Progenitor cell of endocrine pancreas (in vitro differentiated cells): ENCODE measurements around the gene MFAP1. TPM values are rescaled to one million over a fixed set of nuclear protein-coding genes. Genes with fewer than 3 reads are reported as not detected.
A peak's percentile ranks its signal among the peaks of the same experiment; 100 is the strongest.
"Not testable (repeated sequence)": the region's sequence is repeated elsewhere in the genome, so short reads cannot be mapped to it uniquely, and the experiment has no call there.

Experiments used
- DNase-seq: peaks from one replicate; pipeline ENCODE4 v3.0.0; 2021; ENCODE audit warnings: low spot score; ENCODE audit not compliant: unreplicated experiment
- H3K27ac Mint-ChIP-seq: 2 replicates; pipeline ENCODE4 v1.8.0; 2021; ENCODE audit warnings: mild to moderate bottlenecking, moderate library complexity, mixed read lengths
- H3K27me3 Mint-ChIP-seq: 2 replicates; pipeline ENCODE4 v1.8.0; 2021; ENCODE audit warnings: mixed read lengths
- H3K36me3 Mint-ChIP-seq: 2 replicates; pipeline ENCODE4 v1.8.0; 2022; ENCODE audit warnings: mixed read lengths; ENCODE audit not compliant: insufficient read depth
- H3K4me1 Mint-ChIP-seq: 2 replicates; pipeline ENCODE4 v1.8.0; 2021; ENCODE audit warnings: low read depth, mixed read lengths
- H3K4me3 Mint-ChIP-seq: 2 replicates; pipeline ENCODE4 v1.8.0; 2021; ENCODE audit warnings: low read depth, mild to moderate bottlenecking, moderate library complexity, mixed read lengths
- H3K9me3 Mint-ChIP-seq: 2 replicates; pipeline ENCODE4 v1.8.0; 2021; ENCODE audit warnings: low read depth, mixed read lengths
- total RNA-seq: library from RNA; stranded (reverse); gene quantifications from 2 replicates; pipeline ENCODE4 v1.2.1, GENCODE V29; 2021
- TF ChIP-seq, protein P1 (sequence below): fragments of 200-600 bp; sonication (generic); IDR thresholded peaks from one replicate; pipeline ENCODE4 v1.5.0; 2021; ENCODE audit warnings: antibody characterized with exemption, mild to moderate bottlenecking; ENCODE audit not compliant: unreplicated experiment

The MFAP1 gene
- total RNA-seq, 1 donor from 2014 or later, result 37.9 TPM

- peaks cover 5% of the 10 kb centered on the region for H3K36me3 Mint-ChIP-seq
- H3K9me3 Mint-ChIP-seq, result peaks cover 3% of the 10 kb centered on the region
- peak; percentile 48 for DNase-seq
- peaks cover 8% of the 10 kb centered on the region for H3K4me1 Mint-ChIP-seq
- peak within 1 kb of the TSS; percentile 77 for H3K4me3 Mint-ChIP-seq
- TF ChIP-seq, protein P1, sequence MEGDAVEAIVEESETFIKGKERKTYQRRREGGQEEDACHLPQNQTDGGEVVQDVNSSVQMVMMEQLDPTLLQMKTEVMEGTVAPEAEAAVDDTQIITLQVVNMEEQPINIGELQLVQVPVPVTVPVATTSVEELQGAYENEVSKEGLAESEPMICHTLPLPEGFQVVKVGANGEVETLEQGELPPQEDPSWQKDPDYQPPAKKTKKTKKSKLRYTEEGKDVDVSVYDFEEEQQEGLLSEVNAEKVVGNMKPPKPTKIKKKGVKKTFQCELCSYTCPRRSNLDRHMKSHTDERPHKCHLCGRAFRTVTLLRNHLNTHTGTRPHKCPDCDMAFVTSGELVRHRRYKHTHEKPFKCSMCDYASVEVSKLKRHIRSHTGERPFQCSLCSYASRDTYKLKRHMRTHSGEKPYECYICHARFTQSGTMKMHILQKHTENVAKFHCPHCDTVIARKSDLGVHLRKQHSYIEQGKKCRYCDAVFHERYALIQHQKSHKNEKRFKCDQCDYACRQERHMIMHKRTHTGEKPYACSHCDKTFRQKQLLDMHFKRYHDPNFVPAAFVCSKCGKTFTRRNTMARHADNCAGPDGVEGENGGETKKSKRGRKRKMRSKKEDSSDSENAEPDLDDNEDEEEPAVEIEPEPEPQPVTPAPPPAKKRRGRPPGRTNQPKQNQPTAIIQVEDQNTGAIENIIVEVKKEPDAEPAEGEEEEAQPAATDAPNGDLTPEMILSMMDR, result no peak
- H3K27ac Mint-ChIP-seq, result peak within 1 kb of the TSS; percentile 91
- no peaks in the 10 kb centered on the region for H3K27me3 Mint-ChIP-seq
These were observed 2.2 kb upstream of the MFAP1 start, which contains the start of gene WDR76 for GRCh38 chr15:43826508-43827341. Gene WDR76, plus strand, starts transcription at chr15:43827002. Its CDS starts 31 bp downstream, at chr15:43827033.

- peak overlapping the region; percentile 77 for H3K4me3 Mint-ChIP-seq
- no peak overlapping the region for H3K27ac Mint-ChIP-seq
- TF ChIP-seq, protein P1, result no peak
- peaks cover 10% of the 10 kb centered on the region for H3K4me1 Mint-ChIP-seq
- H3K9me3 Mint-ChIP-seq, result peaks cover 3% of the 10 kb centered on the region
- DNase-seq, result no peak
- no peaks in the 10 kb centered on the region for H3K27me3 Mint-ChIP-seq
- H3K36me3 Mint-ChIP-seq, result peaks cover 5% of the 10 kb centered on the region
These were observed 1.6 kb upstream of the MFAP1 start for GRCh38 chr15:43826029-43826507.

GRCh38 chr15:43825305-43825704 lies 815 bp upstream of the MFAP1 start:
- H3K4me1 Mint-ChIP-seq, H3K36me3 Mint-ChIP-seq, H3K4me3 Mint-ChIP-seq, H3K27me3 Mint-ChIP-seq, H3K27ac Mint-ChIP-seq, DNase-seq, H3K9me3 Mint-ChIP-seq: not testable (repeated sequence)

GRCh38 chr15:43821505-43821904 lies 3.0 kb downstream of the MFAP1 start:
- peaks cover 7% of the 10 kb centered on the region for H3K4me1 Mint-ChIP-seq
- no peak overlapping the region for H3K27ac Mint-ChIP-seq

GRCh38 chr15:43815064-43815463 lies 9.4 kb downstream of the MFAP1 start:
- H3K4me3 Mint-ChIP-seq, H3K9me3 Mint-ChIP-seq, DNase-seq, H3K4me1 Mint-ChIP-seq, H3K27me3 Mint-ChIP-seq, H3K27ac Mint-ChIP-seq: not testable (repeated sequence)
- H3K36me3 Mint-ChIP-seq, result peaks cover 21% of the 10 kb centered on the region

More at GRCh38 chr15:43821505-43821904, 3.0 kb downstream of the MFAP1 start:
- Mint-ChIP-seq H3K27me3 (no peaks in the 10 kb centered on the region), H3K4me3 (no peak overlapping the region), H3K9me3 (peaks cover 3% of the 10 kb centered on the region), H3K36me3 (peaks cover 4% of the 10 kb centered on the region)
- TF ChIP-seq, protein P1, result no peak
- no peak for DNase-seq

DNA sequence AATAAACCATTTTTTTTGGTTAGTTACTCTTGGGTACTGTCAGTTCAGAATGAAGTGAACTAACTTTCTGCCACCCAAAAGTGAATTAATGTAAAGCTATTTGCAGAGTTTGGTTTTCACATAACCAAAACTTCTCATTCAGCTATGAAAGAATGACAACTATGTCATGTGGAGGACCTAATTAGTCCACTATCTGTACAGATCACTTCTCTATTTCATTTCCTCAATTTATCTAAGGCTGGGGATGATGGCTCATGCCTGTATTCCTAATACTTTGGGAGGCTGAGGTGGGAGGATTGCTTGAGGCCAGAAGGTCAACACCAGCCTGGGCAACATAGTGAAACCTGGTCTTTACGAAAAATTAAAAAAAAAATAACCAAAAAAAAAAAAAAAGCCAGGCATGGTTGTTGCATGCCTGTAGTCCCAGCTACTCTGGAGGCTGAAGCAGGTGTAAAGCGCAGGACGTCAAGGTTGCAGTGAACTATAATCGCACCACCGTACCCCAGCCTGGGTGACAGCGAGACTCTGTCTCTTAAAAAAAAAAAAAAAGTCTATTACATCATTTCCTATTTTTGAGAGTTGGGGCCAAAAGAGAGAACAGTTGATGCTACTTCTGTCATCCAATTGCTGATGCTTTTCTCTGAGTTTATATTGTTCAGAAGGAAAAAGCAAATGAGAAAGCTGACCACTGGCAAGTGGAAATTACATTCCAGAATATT lies 15.4 kb downstream of the MFAP1 start:
- H3K36me3 Mint-ChIP-seq, result peaks cover 28% of the 10 kb centered on the region
- H3K9me3 Mint-ChIP-seq, result no peaks in the 10 kb centered on the region
- no peak overlapping the region for H3K4me3 Mint-ChIP-seq
- H3K27me3 Mint-ChIP-seq, result no peaks in the 10 kb centered on the region
- no peaks in the 10 kb centered on the region for H3K4me1 Mint-ChIP-seq
- DNase-seq, result no peak
- H3K27ac Mint-ChIP-seq, result no peak overlapping the region
- TF ChIP-seq, protein P1, result no peak
